GM06990 (cell line): ENCODE measurements around the gene MDH1.
"Not testable (repeated sequence)": the region's sequence is repeated elsewhere in the genome, so short reads cannot be mapped to it uniquely, and the experiment has no call there.

Experiments
- DNase-seq: peaks from one replicate; pipeline ENCODE4 v3.0.0-alpha.2; 2011; ENCODE audit not compliant: insufficient read length; ENCODE audit errors: extremely low read depth
- H3K27me3 ChIP-seq: replicated peaks from 2 replicates; pipeline ENCODE4 v1.6.0; 2011; ENCODE audit warnings: low read length; ENCODE audit not compliant: control insufficient read depth, insufficient read depth
- H3K36me3 ChIP-seq: 2 replicates; pipeline ENCODE4 v1.5.1; 2011; ENCODE audit warnings: low read length; ENCODE audit not compliant: control insufficient read depth, insufficient read depth
- H3K4me3 ChIP-seq: replicated peaks from 2 replicates; pipeline ENCODE4 v1.5.1; 2011; ENCODE audit warnings: low read depth, mild to moderate bottlenecking, control low read depth, low read length
- TF ChIP-seq, protein P1 (sequence below): IDR thresholded peaks from 2 replicates; pipeline ENCODE4 v1.5.1; 2011; ENCODE audit warnings: low read length, control low read depth, mild to moderate bottlenecking, inconsistent platforms; ENCODE audit not compliant: insufficient read depth, poor library complexity, severe bottlenecking

Gene MDH1

DNA sequence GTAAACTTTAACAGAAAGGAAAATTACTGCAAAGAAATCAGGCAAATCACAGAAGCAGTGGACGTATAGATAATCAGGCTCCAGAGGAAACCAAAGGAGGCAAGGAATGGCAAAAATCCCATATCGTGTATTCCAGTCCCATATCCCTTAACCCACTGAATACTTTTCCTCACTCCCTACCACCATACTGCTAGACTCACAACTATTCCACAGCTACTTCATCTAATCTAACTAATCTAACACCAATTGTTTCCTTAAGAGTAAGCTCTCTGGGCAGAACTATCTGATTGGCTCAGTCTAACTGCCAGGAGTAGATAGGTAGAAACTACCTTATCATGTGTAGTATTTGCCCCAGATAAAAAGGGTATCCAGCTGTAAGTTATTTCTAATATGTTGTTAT, 16.8 kb upstream of the MDH1 start:
- no peaks in the 10 kb centered on the region for H3K27me3 ChIP-seq
- TF ChIP-seq, protein P1, sequence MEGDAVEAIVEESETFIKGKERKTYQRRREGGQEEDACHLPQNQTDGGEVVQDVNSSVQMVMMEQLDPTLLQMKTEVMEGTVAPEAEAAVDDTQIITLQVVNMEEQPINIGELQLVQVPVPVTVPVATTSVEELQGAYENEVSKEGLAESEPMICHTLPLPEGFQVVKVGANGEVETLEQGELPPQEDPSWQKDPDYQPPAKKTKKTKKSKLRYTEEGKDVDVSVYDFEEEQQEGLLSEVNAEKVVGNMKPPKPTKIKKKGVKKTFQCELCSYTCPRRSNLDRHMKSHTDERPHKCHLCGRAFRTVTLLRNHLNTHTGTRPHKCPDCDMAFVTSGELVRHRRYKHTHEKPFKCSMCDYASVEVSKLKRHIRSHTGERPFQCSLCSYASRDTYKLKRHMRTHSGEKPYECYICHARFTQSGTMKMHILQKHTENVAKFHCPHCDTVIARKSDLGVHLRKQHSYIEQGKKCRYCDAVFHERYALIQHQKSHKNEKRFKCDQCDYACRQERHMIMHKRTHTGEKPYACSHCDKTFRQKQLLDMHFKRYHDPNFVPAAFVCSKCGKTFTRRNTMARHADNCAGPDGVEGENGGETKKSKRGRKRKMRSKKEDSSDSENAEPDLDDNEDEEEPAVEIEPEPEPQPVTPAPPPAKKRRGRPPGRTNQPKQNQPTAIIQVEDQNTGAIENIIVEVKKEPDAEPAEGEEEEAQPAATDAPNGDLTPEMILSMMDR: no peak
- DNase-seq: no peak
- H3K36me3 ChIP-seq: no peaks in the 10 kb centered on the region
- H3K4me3 ChIP-seq: no peak overlapping the region

DNA sequence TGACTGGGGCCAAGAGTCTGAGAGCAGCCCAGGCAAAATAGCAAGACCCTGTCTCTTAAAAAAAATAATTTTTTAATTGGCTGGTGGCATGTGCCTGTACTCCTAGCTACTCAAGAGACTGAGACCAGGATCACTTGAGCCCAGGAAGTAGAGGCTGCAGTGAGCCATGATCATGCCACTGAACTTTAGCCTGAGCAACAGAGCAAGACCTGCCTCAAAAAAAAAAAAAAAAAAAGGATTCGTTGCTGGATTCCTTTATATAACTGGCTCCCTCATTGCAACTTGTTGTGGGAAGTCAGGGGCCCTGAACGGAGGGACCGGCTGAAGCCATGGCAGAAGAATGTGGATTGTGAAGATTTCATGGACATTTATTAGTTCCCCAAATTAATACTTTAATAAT, 15.7 kb upstream of the MDH1 start:
- not testable (repeated sequence) for DNase-seq, H3K4me3 ChIP-seq, H3K27me3 ChIP-seq, H3K36me3 ChIP-seq

DNA sequence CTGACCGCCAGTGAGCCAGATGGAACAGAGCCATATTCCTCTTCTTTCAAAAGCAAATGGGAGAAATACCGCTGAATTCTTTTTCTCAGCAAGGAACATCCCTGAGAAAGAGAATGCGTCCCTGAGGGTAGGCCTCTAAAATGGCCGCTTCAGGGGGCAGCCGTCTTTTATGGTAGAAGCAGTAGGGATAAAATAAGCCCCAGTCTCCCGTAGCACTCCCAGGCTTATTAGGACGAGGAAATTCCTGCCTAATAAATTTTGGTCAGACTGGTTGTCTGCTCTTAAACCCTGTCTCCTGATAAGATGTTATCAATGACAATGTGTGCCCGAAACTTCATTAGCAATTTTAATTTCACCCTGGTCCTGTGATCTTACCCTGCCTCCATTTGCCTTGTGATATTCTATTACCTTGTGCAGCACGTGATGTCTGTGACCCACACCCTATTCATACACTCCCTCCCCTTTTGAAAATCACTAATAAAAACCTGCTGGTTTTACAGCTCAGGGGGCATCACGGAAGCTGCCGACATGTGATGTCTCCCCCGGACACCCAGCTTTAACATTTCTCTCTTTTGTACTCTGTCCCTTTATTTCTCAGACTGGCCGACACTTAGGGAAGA, 14.9 kb upstream of the MDH1 start:
- H3K36me3 ChIP-seq, DNase-seq, H3K4me3 ChIP-seq, H3K27me3 ChIP-seq: not testable (repeated sequence)

- Histone ChIP-seq H3K27me3 (no peaks in the 10 kb centered on the region), H3K36me3 (no peaks in the 10 kb centered on the region), H3K4me3 (no peak overlapping the region)
- DNase-seq: no peak
- TF ChIP-seq, protein P1: no peak
Observed at GRCh38 chr2:63576546-63576945, 12.2 kb upstream of the MDH1 start.

GRCh38 chr2:63578767-63579166, 10.0 kb upstream of the MDH1 start:
- Histone ChIP-seq H3K4me3 (no peak overlapping the region), H3K27me3 (no peaks in the 10 kb centered on the region), H3K36me3 (no peaks in the 10 kb centered on the region)
- TF ChIP-seq, protein P1: no peak
- DNase-seq: no peak

DNA sequence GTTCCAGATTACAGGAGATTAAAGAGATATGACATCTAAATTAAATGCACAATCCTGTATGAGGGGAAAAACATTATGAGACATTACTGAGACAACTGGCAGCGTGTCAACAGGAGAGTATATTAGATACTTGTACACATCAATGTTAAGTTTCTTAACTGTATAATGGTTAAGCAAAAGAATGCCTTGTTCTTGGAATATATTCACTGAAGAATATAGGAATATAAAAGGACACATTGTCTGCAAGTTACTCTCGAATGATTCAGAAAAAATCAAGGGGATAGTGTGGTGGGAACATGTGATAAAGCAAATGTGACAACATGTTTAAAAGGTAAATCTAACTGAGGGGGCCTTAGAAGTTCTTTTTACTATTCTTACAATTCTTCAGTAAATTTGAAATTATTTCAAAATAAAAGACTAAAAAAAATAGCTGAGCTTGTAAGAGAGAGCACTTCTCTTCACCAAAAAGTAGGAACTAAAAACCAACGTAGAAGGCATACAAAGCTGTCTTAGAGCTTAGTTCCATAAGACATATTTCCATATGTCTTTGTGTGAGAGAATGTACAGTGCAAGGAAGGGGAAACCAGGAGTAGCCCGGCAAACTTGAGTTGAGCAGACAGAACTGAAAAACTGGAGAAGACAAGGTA, 8.0 kb upstream of the MDH1 start:
- Histone ChIP-seq H3K4me3 (no peak overlapping the region), H3K27me3 (no peaks in the 10 kb centered on the region), H3K36me3 (no peaks in the 10 kb centered on the region)
- TF ChIP-seq, protein P1: no peak
- no peak for DNase-seq
